CD4-positive, alpha-beta T cell treated with Interleukin-10 for 1 hour (primary cell): Measurements from ENCODE around the gene SDCCAG8.
A peak's percentile ranks its signal among the peaks of the same experiment; 100 is the strongest.

ENCODE experiments used
- DNase-seq: peaks from one replicate; pipeline ENCODE4 v3.0.0-alpha.2; 2020

SDCCAG8 gene

DNA sequence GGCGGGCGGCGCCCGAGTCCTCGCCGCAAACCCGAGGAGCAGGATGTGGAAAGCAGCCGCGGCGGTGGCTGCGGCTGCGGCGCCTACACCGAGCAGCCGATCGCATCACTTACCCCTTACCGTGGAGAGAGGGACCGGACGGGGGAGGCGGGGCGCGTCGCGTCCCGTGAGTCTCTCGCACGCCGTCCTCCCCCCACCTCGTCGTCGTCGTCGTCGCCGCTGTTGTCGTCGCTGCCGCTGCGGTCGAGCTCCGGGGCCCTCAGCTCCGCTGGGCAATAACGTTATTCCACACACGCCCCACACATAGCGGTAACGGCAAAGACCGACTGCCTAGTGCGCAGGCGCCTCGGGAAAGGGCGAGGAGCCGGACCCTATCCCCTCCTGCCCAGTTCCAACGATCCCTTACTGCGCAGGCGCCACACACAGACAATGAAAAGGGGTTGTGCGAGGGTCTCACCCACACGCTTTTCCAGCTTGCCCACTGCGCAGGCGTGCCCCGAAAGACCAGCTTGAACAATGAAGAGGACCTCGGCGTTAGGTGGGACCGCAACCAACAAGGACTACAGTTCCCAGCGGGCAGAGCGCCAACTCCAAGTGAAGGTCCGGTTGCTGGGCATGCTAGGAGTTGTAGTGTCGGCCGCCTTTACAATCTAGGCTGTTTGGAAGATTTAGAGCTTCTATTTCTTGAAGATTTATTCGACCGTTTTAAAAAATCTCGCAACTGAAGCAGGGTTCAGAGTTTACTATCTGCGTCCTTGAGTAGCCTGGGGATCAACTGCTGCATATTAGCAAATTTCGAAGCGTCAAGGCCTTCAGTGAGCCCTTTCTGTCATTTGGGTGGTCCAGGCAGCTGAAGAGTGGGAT, 682 bp upstream of the SDCCAG8 start, which contains the start of gene CEP170:
Gene CEP170, minus strand, starts transcription at position 355 of the 864 bp plus-strand sequence. CDS start 30,001 bp downstream, outside the sequence.
- DNase-seq = peak; percentile 89

DNA sequence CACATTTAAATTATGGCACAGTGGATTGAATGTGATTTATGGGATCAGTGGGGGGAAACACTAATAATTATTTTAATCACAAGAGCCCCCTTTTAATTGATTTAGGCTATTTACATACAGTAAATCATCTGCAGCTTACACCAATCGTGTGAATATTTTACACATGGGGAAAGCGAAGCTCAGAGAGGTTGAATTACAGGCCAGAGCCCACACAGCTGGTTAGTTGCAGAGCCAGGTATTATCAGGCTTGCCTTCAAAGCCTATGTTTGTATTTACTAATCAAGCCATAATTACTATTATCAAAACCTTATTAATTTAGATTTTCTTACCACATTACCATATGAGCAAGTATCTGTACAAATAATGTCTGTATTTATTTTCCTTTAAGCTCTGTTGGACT, 749 bp downstream of the SDCCAG8 start:
- DNase-seq = no peak

DNA sequence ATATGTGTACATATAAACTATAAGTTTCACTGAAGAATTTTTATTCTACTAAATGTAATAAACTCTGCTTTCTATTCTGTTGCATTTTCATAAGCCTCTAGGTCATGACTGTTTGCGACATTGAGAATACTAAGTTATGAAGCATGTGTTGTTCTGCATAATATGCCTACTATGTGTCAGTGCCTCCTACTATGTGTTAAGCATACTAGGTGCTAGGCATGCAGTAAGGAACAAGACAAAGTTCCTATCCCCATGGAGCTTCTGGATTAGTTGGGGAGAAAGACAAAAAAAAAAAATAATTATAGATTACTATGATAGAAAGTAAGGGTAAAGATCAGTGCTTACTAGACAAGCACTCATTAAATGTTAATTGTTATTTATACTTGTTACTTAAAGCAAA, 1.3 kb downstream of the SDCCAG8 start:
- DNase-seq = no peak

DNA sequence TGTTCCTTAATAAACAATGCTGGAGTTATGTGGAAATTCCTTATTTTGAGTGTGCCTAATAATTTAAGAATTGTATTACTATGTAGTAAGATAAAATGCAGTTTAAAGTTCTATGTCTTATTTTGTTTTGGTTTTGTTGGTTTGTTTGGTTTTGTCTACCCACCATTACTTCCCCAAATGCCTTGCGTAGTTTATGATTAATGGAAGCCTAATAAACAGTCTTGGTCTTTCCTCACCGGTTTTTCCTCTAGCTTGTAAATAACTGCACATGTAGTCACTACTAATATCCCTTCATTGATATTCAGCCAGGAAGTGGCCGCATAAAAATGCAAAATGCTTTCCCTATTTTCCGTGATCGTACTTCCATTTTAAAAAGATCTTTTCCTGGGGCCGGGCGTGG, 2.9 kb downstream of the SDCCAG8 start:
- no peak for DNase-seq

DNA sequence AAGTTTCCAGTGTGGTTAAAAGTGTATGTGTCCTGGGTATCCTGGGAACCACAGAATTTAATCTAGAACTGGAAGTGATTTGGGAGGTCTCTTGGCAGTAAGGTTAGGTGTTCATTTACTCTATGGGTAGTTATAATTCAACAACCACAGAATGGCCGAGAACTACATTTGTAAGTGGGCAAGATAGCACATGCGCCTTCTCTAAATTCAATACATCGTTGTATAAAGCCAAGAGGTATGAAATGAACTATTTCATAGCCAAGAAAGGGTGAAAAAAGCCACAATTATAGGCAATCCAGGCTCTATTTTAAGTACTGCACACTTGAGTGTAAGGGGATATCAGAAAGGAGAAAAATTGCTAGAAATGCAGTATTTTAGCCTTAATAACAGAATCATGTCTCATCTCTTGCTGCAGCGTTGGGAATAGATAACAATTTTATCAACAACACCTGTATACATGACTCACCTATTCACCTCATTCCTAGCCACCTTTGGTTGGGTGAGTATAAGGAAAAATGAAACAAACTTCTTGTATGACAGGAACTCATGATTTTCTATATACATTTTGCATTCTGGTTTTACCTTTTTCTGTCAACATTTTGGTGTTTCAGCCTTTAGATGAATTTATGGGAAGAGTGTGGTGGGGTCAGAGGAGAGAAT, 4.5 kb downstream of the SDCCAG8 start:
- no peak for DNase-seq

DNA sequence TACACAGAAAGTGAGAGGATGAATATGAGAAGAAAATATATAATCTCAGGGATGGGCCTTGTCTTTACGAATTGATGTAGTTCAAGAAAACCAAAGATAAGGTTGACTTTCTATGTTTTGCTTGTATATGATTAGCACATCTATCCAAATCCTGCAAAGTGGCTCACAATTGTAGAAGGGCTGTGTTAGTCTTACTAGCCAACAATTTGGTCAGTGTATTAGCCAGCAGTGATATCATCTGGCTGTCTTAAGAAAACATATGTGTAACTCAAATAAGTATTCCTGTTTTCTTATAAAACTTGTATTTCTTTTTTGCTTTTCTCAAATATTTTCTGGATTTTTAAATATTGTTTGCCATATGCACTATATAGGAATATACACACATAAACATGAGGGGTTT, 5.5 kb downstream of the SDCCAG8 start:
- DNase-seq = no peak

DNA sequence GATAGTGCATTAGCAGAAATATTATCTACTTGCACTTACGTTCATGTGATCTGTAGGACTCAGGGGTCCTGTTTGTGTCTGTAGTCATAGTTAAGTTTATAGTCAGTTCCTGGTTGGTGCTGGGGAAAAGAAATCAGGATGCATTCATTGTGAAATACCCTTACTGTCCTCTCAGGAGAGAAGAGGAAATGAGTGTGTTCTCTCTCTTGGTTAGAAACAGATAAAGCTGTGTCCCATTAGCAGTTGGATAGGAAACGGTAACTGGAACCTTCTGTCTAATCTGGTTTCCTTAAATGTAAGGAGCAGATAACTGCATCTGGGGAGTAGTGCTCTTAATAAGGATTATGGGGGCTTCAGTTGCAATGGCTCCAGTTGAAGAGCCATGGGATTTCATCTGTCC, 8.9 kb downstream of the SDCCAG8 start:
- no peak for DNase-seq

DNA sequence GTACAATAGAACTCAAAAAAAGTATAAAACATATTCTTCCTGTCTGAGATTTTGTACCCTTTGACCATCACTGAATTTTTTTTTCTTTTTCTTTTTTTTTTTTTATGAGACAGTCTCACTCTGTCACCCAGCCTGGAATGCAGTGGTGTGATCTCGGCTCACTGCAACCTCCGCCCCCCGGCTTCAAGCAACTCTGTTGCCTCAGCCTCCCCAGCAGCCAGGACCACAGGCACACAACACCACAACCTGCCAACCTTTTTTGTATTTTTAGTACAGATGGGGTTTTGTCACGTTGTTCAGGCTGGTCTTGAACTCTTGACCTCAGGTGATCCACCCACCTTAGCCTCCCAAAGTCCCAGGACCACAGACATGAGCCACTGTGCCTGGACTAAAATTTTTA, 10.4 kb downstream of the SDCCAG8 start:
- no peak for DNase-seq

DNA sequence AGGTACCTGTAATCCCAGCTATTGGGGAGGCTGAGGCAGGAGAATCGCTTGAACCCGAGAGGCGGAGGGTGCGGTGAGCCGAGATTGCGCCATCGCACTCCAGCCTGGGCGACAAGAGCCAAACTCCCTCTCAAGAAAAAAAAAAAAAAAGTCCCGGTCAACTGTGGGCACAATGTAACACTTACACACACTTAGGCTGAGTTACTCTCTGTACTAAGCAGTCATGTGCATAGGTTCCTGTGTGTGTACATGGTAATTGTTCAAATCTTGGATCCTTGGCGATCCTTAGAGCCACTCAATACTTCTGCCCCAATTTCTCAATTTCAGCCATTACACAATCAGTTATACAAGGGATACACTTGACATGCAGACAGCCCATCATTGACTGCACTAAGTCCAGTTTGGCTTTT, 11.6 kb downstream of the SDCCAG8 start:
- DNase-seq = no peak

DNA sequence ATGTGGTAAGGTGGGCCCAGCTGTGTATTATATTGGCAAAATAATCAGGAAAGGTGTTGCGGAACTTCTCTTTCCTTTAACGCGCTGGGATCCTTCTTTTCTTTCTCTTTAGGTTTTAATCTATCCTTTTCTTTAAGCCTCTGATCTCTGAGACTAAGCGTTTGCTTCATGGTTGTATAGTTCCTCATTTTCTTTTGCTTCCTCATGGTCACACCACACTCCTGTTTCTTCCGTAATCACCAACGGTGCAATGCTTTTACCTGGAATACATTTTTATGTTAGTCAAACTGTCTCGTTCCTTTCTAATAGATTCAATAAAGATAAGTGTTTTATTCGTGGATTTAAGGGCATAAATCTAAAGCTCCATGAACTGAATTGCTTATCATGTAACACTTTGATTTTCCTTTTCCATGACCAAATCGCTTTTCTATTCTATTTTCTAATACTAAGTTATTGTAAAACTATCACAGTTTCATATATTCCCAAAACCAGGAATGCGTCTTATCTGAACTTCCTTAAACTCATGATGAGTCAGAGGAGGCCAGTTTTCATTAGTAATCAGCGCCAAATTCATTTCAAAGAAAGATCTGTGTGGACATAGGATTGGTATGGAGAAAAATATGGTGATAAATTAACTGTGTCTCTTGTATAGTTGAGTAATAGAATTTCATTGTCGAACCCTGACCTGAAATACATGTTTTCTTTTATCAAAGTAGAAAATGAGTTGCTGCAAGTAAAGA, 12.2 kb downstream of the SDCCAG8 start:
- DNase-seq = no peak

DNA sequence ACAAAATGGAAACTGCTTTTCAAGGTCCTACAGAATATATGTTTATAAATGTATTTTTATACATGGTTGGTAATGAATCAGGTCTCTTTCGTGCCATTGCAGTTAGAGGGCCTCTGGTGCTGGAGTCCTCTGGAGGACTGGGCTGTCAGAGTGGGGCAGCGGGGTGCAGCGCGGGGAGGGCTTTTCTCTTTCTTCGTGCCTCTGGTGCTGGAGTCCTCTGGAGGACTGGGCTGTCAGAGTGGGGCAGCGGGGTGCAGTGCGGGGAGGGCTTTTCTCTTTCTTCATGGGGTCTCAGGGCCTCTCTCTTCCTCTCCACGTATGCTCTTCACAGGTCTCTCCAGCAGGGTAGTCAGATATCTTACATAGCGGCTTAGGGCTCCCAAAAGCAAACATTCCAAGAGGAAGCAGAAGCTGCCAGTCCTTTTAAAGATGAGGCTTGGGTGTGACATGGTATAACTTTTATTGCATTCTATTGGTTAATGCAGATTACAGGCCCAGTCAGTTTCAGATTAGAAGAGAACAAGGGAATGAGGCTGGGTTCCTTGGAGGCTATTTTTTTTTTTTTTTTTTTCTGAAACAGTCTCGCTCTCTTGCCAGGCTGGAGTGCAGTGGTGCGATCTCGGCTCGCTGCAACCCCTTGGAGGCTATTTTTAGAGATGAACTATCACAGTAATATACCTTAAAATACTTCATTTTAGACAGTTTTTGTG, 13.1 kb downstream of the SDCCAG8 start:
- DNase-seq = no peak

DNA sequence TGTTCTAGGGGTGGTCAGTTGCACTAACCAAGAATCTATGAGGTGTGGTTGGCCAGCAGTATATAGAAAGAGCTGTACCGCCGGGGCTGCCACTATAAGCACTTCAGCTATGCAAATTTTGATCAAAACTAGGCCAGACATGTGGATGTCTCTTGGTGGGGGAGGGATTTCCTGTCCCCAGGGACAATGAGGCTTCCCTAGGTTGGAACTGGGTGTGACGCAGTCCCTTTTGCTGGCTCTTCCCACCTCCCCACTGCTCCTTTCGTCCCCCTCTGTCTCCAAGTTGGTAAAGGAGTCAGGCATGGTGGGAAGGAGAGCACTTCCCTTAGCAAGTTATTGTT, 13.6 kb downstream of the SDCCAG8 start:
- no peak for DNase-seq

DNA sequence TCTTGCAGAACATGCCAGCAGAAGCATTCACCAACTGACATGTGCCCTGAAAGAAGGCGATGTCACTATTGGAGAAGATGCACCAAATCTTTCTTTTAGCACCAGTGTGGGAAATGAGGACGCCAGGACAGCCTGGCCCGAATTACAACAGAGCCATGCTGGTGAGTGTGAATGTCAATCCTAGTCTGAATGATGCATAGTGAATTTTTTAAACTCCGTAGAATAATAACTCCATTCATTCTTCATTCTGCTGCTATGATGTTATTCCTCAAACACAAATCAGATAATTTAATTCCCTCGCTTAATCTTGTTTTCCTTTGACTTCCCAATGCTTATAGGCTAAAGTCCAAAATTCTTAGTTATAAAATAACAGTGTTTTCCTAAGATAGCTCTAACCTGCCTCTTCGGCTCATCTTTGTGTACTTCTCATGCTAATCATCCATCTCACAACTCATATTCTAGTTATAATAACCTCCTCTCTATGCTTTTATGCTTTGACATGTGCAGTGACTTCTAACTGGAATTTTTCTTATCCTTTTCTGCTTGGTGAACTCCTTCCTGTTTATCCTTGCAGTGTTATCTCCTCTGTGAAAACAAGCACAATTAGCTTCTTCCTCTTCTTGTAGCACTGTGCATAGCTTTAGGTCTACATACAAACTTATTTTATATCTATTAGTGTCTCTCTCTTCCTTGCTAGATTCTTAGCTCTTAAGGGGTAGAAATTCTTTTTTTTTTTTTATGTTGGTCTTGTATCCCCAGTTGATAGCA, 14.4 kb downstream of the SDCCAG8 start:
- DNase-seq = no peak

DNA sequence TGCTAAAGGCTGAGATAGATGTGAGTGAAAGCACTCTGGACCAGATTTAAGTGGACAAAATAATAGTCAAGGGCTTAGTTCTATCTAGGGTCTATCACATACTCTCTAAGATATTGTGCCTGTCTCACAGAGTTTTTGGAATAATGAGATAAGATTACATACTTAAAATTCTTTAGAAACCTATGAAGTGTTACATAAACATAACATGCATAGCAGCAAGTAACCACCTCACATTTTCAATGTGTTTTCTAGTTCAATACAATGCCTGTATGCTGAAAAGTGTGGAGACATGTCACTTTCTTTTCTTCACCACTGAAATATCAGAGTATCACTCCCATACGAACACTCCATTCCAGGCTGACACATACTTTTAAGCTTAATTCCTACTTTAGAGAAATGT, 16.2 kb downstream of the SDCCAG8 start:
- DNase-seq = no peak

DNA sequence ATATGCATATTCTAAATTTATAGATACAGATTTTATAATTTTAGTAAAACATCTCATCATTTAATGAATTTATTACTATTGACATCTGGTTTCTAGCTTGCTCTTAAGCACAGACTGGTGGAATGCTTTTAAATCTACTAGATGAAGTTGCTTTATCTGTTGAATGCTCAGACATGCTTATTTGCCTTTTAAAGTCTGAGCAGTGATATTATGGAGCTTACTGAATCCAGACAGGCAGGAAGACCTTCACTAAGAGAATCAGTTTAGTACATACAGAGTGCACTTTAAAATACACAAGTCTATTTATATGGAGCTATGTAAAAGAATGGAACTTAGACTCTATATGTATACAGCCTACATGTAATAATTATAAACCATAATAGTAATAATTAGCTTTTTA, 16.6 kb downstream of the SDCCAG8 start:
- DNase-seq = no peak

DNA sequence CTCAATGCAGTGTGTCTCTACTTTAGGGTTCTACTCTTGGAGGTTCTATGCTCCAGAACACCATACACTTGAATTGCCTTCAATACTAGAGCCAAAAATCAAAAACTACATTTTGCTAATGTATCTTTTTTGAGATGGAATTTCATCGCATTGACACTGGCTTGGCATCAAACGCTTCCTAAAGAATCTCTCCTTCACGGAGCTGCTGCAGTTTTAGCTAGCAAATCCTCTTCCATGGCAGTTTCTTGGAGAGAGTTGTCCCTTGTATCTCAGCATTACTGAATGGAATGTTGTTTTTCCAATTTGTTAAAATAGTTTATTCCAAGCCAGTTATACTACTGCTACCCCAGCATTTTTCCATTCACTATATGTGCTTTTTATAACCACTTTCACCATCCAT, 17.7 kb downstream of the SDCCAG8 start:
- DNase-seq = no peak

DNA sequence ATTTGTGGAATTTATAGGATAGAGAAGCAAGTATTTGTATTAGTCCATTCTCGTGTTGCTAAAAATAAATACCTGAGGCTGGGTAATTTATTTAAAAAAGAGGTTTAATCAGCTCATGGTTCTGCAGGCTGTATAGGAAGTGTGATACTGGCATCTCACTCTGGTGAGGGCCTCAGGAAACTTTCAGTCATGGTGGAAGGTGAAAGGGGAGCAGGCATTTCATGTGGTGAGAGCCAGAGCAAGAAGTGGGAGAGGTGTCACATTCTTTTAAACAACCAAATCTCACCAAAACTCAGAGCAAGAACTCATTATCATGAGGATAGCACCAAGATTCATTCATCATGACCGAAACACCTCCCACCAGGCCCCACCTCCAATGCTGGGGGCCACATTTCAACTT, 18.1 kb downstream of the SDCCAG8 start:
- DNase-seq = no peak

DNA sequence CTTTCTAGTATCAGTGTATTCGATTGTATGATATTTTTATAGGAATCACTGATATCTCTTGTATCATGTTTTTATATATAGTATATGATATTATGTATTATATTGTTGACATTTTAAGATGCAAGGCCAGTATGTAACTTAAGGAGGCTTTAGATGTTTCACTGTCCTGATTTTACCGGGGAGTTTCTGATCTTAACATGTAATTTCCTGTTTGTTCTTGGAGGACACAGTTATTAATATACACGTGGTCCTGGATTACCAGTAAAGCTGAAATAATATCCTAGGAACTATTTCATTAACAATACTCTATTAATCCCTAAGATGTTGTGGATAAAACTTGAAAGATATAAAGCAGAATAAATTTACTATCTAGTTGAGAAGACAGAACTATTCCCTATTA, 19.5 kb downstream of the SDCCAG8 start:
- no peak for DNase-seq

DNA sequence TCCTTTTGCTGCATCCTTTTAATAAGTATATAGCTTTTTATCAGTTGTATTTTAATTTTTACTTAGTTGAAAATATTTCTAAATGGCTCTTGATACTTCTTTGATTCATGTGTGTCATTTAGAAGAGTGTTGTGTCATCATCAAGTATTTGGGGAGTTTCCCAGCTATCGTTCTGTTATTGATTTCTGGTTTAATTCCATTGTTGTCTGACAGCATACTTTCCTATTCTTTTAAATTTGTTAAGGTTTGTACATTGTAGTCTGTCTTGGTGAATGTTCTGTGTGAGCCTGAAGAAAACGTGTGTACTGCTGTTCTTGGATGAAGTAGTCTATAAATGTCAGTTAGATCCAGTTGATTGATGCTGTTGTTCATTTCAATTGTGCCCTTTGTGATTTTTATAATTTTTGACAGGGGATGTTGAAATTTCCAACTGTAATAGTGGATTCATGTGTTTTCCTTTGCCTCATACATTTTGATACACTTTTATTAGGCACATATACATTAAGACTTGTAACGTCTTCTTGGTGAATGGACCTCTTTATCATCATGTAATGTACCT, 24.8 kb downstream of the SDCCAG8 start:
- DNase-seq = no peak

DNA sequence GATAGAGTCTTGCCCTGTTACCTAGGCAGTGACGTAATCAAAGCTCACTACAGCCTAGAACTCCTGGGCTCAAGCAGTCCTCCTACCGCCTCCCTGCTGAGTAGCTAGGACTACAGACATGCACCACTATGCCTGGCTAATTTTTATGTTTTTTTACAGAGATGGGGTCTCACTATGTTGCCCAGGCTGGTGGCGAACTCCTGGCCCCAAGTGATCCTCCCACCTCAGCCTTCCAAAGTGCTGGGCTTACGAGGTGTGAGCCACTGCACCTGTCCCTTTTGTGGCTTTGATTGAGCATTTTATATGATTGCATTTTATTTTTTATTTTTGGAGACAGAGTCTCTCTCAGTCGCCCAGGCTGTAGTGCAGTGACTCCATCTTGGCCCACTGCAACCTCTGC, 25.8 kb downstream of the SDCCAG8 start:
- DNase-seq = no peak

DNA sequence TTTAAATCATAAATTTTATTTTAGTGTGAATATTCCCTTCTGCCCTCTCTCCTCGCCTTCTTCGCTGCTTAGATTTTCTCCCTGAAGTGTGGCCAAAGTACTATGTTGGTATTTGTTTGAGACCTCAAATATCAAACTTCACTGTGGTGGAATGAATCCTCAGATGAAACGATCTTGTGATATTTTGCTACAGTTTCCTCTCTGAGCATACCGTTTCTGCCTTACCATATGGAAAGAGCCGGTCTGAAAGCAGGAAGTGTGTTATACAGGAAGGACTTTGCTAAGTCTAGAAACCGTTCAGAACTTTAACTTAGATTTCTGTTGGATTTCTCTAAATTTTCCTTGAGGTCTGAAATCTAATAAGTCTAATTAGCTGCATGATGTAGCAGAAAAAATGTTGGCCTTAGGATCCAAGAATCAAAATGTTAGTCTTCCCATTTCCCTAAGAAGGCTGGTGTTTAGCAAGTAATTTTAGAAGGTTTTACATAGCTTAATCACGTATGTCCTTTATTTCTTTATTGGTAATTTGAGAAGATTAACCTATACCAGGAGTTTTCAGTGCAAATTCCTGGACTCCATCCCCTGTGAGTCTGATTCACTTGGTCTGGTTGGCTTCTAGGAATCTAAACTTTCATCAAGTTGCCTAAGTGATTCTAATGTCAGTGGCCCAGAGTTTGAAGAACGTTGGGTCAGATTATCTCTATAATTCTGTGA, 30.7 kb downstream of the SDCCAG8 start:
- DNase-seq = no peak

DNA sequence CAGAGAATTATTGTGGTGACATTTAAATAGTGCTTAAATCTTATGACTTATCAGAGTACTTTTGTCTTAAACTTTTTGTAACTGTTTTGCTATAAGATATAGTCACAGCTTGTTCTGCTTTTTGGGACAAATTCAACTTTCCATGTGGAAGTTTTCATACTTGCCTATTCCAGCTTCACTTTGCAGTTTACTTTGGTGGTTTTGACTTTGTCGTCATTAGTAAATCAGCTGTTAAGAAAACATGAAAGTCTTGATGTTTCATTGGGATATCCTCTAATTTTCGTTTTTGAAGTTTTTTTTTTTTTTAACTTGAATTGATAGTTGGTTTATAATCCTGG, 31.3 kb downstream of the SDCCAG8 start:
- DNase-seq = no peak
